HG03558 (cell line): ENCODE data around the gene HEMGN.
"Not testable (repeated sequence)": the region's sequence is repeated elsewhere in the genome, so short reads cannot be mapped to it uniquely, and the experiment has no call there.

ENCODE experiments used
- ATAC-seq: cut with Tn5 transposase; IDR thresholded peaks from one replicate; pipeline ENCODE4 v1.9.1; 2021; ENCODE audit warnings: moderate number of reproducible peaks; ENCODE audit not compliant: unreplicated experiment; ENCODE audit errors: extremely low read depth

The HEMGN gene

GRCh38 chr9:97966493-97966892 lies 28.5 kb upstream of the HEMGN start:
- no peak for ATAC-seq

- no peak for ATAC-seq
Measured at GRCh38 chr9:97964901-97965300, 26.9 kb upstream of the HEMGN start.

GRCh38 chr9:97963232-97963631 lies 25.3 kb upstream of the HEMGN start:
- ATAC-seq: no peak

GRCh38 chr9:97962575-97962974 lies 24.6 kb upstream of the HEMGN start:
- no peak for ATAC-seq

GRCh38 chr9:97962136-97962535 lies 24.2 kb upstream of the HEMGN start:
- ATAC-seq: no peak

- no peak for ATAC-seq
Measured at GRCh38 chr9:97961361-97961760, 23.4 kb upstream of the HEMGN start.

- ATAC-seq: not testable (repeated sequence)
Measured at GRCh38 chr9:97960678-97961328, 22.8 kb upstream of the HEMGN start.

- ATAC-seq: no peak
Measured at GRCh38 chr9:97959585-97959984, 21.6 kb upstream of the HEMGN start.

GRCh38 chr9:97958812-97959511 lies 21.0 kb upstream of the HEMGN start:
- ATAC-seq: no peak

GRCh38 chr9:97956331-97956730 lies 18.4 kb upstream of the HEMGN start:
- no peak for ATAC-seq

GRCh38 chr9:97954550-97954989 lies 16.6 kb upstream of the HEMGN start:
- ATAC-seq: no peak

- ATAC-seq: not testable (repeated sequence)
Measured at GRCh38 chr9:97950873-97951272, 12.9 kb upstream of the HEMGN start.

GRCh38 chr9:97947094-97947493 lies 9.1 kb upstream of the HEMGN start:
- not testable (repeated sequence) for ATAC-seq

- not testable (repeated sequence) for ATAC-seq
Measured at GRCh38 chr9:97945470-97945869, 7.5 kb upstream of the HEMGN start.

- no peak for ATAC-seq
Measured at GRCh38 chr9:97944612-97945011, 6.6 kb upstream of the HEMGN start.

GRCh38 chr9:97943308-97943855 lies 5.4 kb upstream of the HEMGN start:
- ATAC-seq: no peak

GRCh38 chr9:97941323-97941722 lies 3.4 kb upstream of the HEMGN start:
- ATAC-seq: no peak

GRCh38 chr9:97940741-97941140 lies 2.8 kb upstream of the HEMGN start:
- no peak for ATAC-seq

GRCh38 chr9:97940233-97940632 lies 2.3 kb upstream of the HEMGN start:
- no peak for ATAC-seq

GRCh38 chr9:97936998-97937397 lies 974 bp downstream of the HEMGN start:
- no peak for ATAC-seq

- ATAC-seq: no peak
Measured at GRCh38 chr9:97935276-97935675, 2.7 kb downstream of the HEMGN start.
